Prostate gland (tissue), 2 donors: ENCODE results near the gene KRT32. TPM values are rescaled to one million over a fixed set of nuclear protein-coding genes. Genes with fewer than 3 reads are reported as not detected.

Experiments
- DNase-seq: peaks from one replicate; pipeline ENCODE4 v3.0.0-alpha.2; 2019; ENCODE audit warnings: low spot score
- H3K27ac ChIP-seq, 2 donors: fragments of 200-600 bp; sonication (generic); 2 replicates each; pipeline ENCODE4 v1.5.1; 2017 to 2019
- H3K27me3 ChIP-seq: fragments of 200-600 bp; sonication (generic); replicated peaks from 2 replicates; pipeline ENCODE4 v1.5.1; 2019; ENCODE audit not compliant: insufficient read depth
- H3K36me3 ChIP-seq, 2 donors: fragments of 200-600 bp; sonication (generic); 1 replicate in 1 of 2; 2 replicates in 1 of 2; pipeline versions ENCODE4 v1.5.1 to v1.8.1; 2017 to 2019
- H3K4me1 ChIP-seq: fragments of 200-600 bp; sonication (generic); replicated peaks from 2 replicates; pipeline ENCODE4 v1.5.1; 2019
- H3K4me3 ChIP-seq, 2 donors: fragments of 200-600 bp; sonication (generic); 2 replicates each; pipeline ENCODE4 v1.5.1; 2017 to 2019
- H3K9me3 ChIP-seq: fragments of 200-600 bp; sonication (generic); 2 replicates; pipeline ENCODE4 v1.5.1; 2017
- CTCF ChIP-seq, 4 experiments: fragments of 200-600 bp in 2 of 4; fragments of 450-650 bp in 2 of 4; sonication (generic) in 2 of 4; IDR thresholded peaks; 1 replicate in 3 of 4; 2 replicates in 1 of 4; pipeline ENCODE4 v1.5.1; 2016 to 2019; ENCODE audit warnings: antibody characterized with exemption in 4 of 4, mild to moderate bottlenecking in 2 of 4, moderate library complexity in 2 of 4
- POLR2A ChIP-seq: fragments of 450-650 bp; IDR thresholded peaks from one replicate; pipeline ENCODE4 v1.6.1; 2016; ENCODE audit warnings: antibody characterized with exemption, mild to moderate bottlenecking
- POLR2AphosphoS5 ChIP-seq: sonication (generic); formaldehyde crosslinking; IDR thresholded peaks from one replicate; pipeline ENCODE4 v1.6.1; 2017; ENCODE audit warnings: antibody characterized with exemption
- WGBS: methylation state at CpG from one replicate; pipeline ENCODE4 v1.1.5; 2018; 5-methylcytosine and 5-hydroxymethylcytosine counted together
- intact Hi-C: fragments of 100-400 bp; cut with DNase I; formaldehyde crosslinking; loops from one replicate; pipeline ENCODE4 v1.14.2; 2022
- total RNA-seq, 2 donors: library from RNA; depleted of rRNA; stranded (reverse); fragments of >200 nt; gene quantifications; one replicate each; pipeline ENCODE4 v1.1.0, GENCODE V29; 2016

KRT32 gene
- total RNA-seq, 2 donors from 2014 or later, result not detected

- H3K27ac ChIP-seq, result no peak overlapping the region
- 60% methylated on average over 10 of the region's 10 CpGs for WGBS
- H3K9me3 ChIP-seq, result no peaks in the 10 kb centered on the region
- H3K27me3 ChIP-seq, result no peaks in the 10 kb centered on the region
- no peak for TF ChIP-seq POLR2A
- TF ChIP-seq CTCF (IDR thresholded peaks at IDR 0.05), result no peak
- TF ChIP-seq POLR2AphosphoS5, result no peak
- no peak for DNase-seq
- intact Hi-C loops, result no loop called here
- no peaks in the 10 kb centered on the region for H3K36me3 ChIP-seq
- H3K4me3 ChIP-seq, result no peak overlapping the region
- peaks cover 2% of the 10 kb centered on the region for H3K4me1 ChIP-seq
These were observed 44.5 kb upstream of the KRT32 start for GRCh38 chr17:41511716-41512115.

DNA sequence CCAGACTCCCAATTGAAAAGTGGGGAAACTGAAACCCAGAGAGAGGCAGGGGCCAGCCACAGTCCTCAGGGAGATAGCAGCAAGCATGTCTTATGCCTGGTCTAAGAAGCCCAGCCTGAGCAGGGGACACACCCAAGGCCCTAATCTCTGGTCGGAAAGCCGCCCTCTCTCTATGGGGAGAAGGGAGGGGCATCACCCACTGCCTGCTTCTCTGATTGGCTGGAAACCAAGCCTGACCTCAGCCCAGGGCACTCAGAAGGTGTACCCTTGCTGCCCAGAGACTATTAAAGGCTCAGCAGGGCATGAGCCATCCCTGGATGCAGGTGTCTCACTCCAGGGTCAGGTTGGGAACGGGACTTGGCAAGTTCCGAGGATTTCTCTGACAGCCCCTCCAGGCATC is 43.9 kb upstream of the KRT32 start:
- WGBS, result 47% methylated on average over 4 of the region's 4 CpGs
- no peak for DNase-seq

GRCh38 chr17:41510251-41511065 is 43.3 kb upstream of the KRT32 start:
- H3K27me3 ChIP-seq, result no peaks in the 10 kb centered on the region
- no peak for DNase-seq
- H3K36me3 ChIP-seq, result no peaks in the 10 kb centered on the region
- no peak overlapping the region for H3K27ac ChIP-seq
- TF ChIP-seq POLR2A (no peak), CTCF (IDR thresholded peaks at IDR 0.05) (no peak), POLR2AphosphoS5 (no peak)
- H3K9me3 ChIP-seq, result no peaks in the 10 kb centered on the region
- H3K4me3 ChIP-seq, result no peak overlapping the region
- intact Hi-C loops, result no loop called here
- peaks cover 2% of the 10 kb centered on the region for H3K4me1 ChIP-seq
- WGBS, result 65% methylated on average over 7 of the region's 7 CpGs

More for the DNA sequence above, 43.9 kb upstream of the KRT32 start:
- Histone ChIP-seq H3K27ac (peak overlapping the region in 1 of 2 donors; percentile 5), H3K4me3 (no peak overlapping the region), H3K9me3 (no peaks in the 10 kb centered on the region), H3K4me1 (peaks cover 2% of the 10 kb centered on the region), H3K36me3 (no peaks in the 10 kb centered on the region), H3K27me3 (no peaks in the 10 kb centered on the region)
- intact Hi-C loops, result no loop called here
- TF ChIP-seq POLR2A (no peak), CTCF (IDR thresholded peaks at IDR 0.05) (no peak), POLR2AphosphoS5 (no peak)

GRCh38 chr17:41507315-41507880 is 40.2 kb upstream of the KRT32 start:
- Histone ChIP-seq H3K27me3 (no peaks in the 10 kb centered on the region), H3K9me3 (no peaks in the 10 kb centered on the region), H3K4me1 (peaks cover 2% of the 10 kb centered on the region), H3K4me3 (no peak overlapping the region), H3K36me3 (no peaks in the 10 kb centered on the region), H3K27ac (no peak overlapping the region)
- TF ChIP-seq CTCF (IDR thresholded peaks at IDR 0.05) (no peak), POLR2A (no peak), POLR2AphosphoS5 (no peak)
- 45% methylated on average over 10 of the region's 10 CpGs for WGBS
- intact Hi-C loops, result loop anchor here (5.0 kb wide), 1 partner anchor 45 kb away; no protein-coding TSS in a partner anchor
- no peak for DNase-seq
